A549 treated with AZD9567 at 1 μM for 4 hours (cell line): ENCODE data around the gene PHF21A. TPM values are rescaled to one million over a fixed set of nuclear protein-coding genes. Genes with fewer than 3 reads are reported as not detected.

Source experiments
- total RNA-seq: library from RNA; stranded (reverse); fragments of 200-300 nt; extraction: Qiagen RNA extraction; gene quantifications from 5 replicates; pipeline ENCODE4 v1.2.3, GENCODE V29; 2022; ENCODE audit not compliant: insufficient read depth

The PHF21A gene
- 7.5 to 10.5 TPM (median 10.2 TPM) in 5 replicates for total RNA-seq

DNA sequence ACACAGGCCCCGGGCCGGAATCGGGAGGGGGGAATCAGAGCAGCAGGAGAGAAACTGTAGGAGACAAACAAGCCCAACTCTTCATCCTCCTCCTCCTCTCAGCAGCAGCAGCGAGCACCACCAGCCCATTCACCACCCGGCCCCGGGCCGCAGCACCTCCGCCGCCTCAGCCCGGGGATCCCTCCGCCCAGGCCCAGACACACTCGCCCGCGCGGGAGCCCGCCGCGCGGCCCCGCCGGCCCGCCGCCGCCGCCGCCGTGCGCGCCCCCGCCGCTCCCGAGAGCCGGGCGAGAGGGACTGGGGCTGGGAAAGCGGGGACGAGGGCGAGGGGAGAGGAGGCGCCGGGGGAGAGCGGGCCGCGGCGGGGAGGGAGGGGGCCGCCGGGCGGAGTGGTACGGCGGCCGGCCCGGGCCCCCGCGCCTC, at the start of gene PHF21A:
Gene PHF21A, minus strand, starts transcription at position 154 of the 423 bp plus-strand sequence. CDS start 37,235 bp downstream, outside the sequence.

DNA sequence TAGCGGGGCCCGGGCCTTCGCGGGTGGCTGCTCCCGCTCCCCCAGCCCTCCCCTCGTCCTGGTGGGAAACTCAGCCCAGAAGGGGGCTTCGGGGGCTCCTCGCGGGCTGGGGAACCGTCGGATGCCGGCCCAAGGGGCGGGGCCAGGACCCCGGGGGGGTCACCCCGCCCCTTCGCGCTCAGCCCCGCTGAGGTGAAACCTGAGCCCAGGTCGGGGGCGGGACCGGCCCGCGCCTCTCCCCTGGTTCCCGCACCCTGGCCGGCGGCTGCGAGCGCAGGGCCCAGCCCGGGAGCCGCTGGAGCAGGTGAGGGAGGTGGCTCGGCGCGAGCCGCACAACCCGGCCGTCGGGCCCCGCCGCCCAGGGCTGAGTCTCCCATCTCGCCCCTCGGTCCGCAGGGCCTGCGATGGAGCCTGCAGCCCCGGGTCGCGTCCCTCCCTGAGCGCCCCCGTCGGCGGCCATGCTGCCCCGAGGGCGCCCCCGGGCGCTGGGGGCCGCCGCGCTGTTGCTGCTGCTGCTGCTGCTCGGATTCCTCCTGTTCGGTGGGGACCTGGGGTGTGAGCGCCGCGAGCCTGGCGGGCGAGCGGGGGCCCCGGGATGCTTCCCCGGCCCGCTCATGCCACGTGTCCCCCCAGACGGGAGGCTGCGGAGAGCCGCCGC, 198.7 kb downstream of the PHF21A start, which contains the start of gene LARGE2:
Gene LARGE2, plus strand, starts transcription at position 232 of the 658 bp plus-strand sequence. Its CDS starts 227 bp downstream, at position 459.

GRCh38 chr11:45917623-45918330, 203.5 kb downstream of the PHF21A start, which contains the start of gene PEX16:
PEX16 (minus strand) TSS chr11:45917877; CDS start chr11:45917811, 66 bp downstream.

GRCh38 chr11:45906965-45907611, 214.2 kb downstream of the PHF21A start, which contains the start of gene FREY1:
FREY1 (minus strand) TSS chr11:45907271; CDS start chr11:45907245, 26 bp downstream.

GRCh38 chr11:45885274-45885920, 235.9 kb downstream of the PHF21A start, which contains the start of gene MAPK8IP1:
MAPK8IP1 (plus strand) TSS chr11:45885651; CDS start chr11:45885821, 170 bp downstream.

Other genes starting within 250 kb of the PHF21A start
- gene MAPK8IP1, start 235.8 kb downstream of the PHF21A start, total RNA-seq, result 2.5 to 7.3 TPM (median 6.4 TPM) in 5 replicates
- gene FREY1, start 214.2 kb downstream of the PHF21A start, total RNA-seq, result 0.41 to 0.60 TPM (median 0.42 TPM) in 3 of 5 replicates, not detected in the others
- 14.5 to 22.9 TPM (median 20.5 TPM) in 5 replicates for gene PEX16, start 203.6 kb downstream of the PHF21A start, total RNA-seq
- 3.2 to 4.2 TPM (median 3.5 TPM) in 5 replicates for gene LARGE2, start 198.8 kb downstream of the PHF21A start, total RNA-seq
- 2.9 to 6.3 TPM (median 3.3 TPM) in 5 replicates for gene CREB3L1, start 156.2 kb upstream of the PHF21A start, total RNA-seq
- 34.8 to 53.0 TPM (median 51.7 TPM) in 5 replicates for gene DGKZ, start 226.0 kb upstream of the PHF21A start, total RNA-seq